NT2/D1 (cell line): Measurements from ENCODE around the gene LRRC3C.

Source experiments
- YY1 ChIP-seq: IDR thresholded peaks from 2 replicates; pipeline ENCODE4 v1.6.1; 2011; ENCODE audit not compliant: insufficient read length, insufficient read depth
- ZNF274 ChIP-seq: IDR thresholded peaks from 2 replicates; pipeline ENCODE4 v1.6.1; 2011; ENCODE audit warnings: mild to moderate bottlenecking, low read depth, low read length

GRCh38 chr17:39921323-39921722 lies 6.2 kb upstream of the LRRC3C start:
- TF ChIP-seq YY1 (no peak), ZNF274 (no peak)
